Ovary (tissue), 9 donors: Measurements from ENCODE around the gene KBTBD13. TPM values are rescaled to one million over a fixed set of nuclear protein-coding genes. Genes with fewer than 3 reads are reported as not detected.

Source experiments
- DNase-seq, 5 donors: peaks; one replicate each; pipeline ENCODE4 v3.0.0-alpha.2; 2019 to 2020
- H3K27ac ChIP-seq, 2 donors: fragments of 200-600 bp; one replicate each; pipeline versions ENCODE4 v1.5.1 to v1.8.0; 2019 to 2022
- H3K27me3 ChIP-seq: fragments of 200-600 bp; one replicate; pipeline ENCODE4 v1.8.0; 2022
- H3K36me3 ChIP-seq: fragments of 200-600 bp; sonication (generic); one replicate; pipeline ENCODE4 v1.5.1; 2019
- H3K4me1 ChIP-seq: one replicate; pipeline ENCODE4 v1.8.1; 2013; ENCODE audit warnings: mild to moderate bottlenecking, moderate library complexity; ENCODE audit not compliant: insufficient read depth
- H3K4me3 ChIP-seq: fragments of 200-600 bp; sonication (generic); one replicate; pipeline ENCODE4 v1.5.1; 2017
- H3K9me3 ChIP-seq, 2 donors: fragments of 200-600 bp in 1 of 2; sonication (generic) in 1 of 2; one replicate each; pipeline versions ENCODE4 v1.5.1 to v1.8.1; 2013 to 2019; ENCODE audit warnings: mild to moderate bottlenecking in 1 of 2, moderate library complexity in 1 of 2
- EP300 ChIP-seq: sonication (generic); formaldehyde crosslinking; IDR thresholded peaks from one replicate; pipeline ENCODE4 v1.6.1; 2017; ENCODE audit warnings: antibody characterized with exemption
- POLR2A ChIP-seq: fragments of 450-650 bp; IDR thresholded peaks from one replicate; pipeline ENCODE4 v1.6.1; 2017; ENCODE audit warnings: antibody characterized with exemption, mild to moderate bottlenecking, moderate library complexity
- WGBS, 3 donors: extraction: QIAGEN DNeasy Blood & Tissue Kit in 1 of 3; methylation state at CpG; one replicate each; pipeline versions ENCODE4 v1.1.5 to v1.1.7; 2013 to 2017; 5-methylcytosine and 5-hydroxymethylcytosine counted together
- intact Hi-C, 4 donors: fragments of 100-400 bp; cut with DNase I; formaldehyde crosslinking; loops; one replicate each; pipeline versions ENCODE4 v1.11.0 to v1.15.1; 2022 to 2023
- polyA plus RNA-seq, 2 donors: library from polyadenylated mRNA; stranded (reverse); fragments of 200-250 nt in 1 of 2; fragments of 350-450 nt in 1 of 2; fragmentation: Illumina TruSeq in 1 of 2; extraction: RNeasy Lipid Tissue Mini Kit (QIAGEN cat#74804) in 1 of 2; gene quantifications; one replicate each; pipeline ENCODE4 v1.2.3, GENCODE V29; 2013 to 2014
- total RNA-seq, 7 donors: library from RNA; depleted of rRNA in 2 of 7; stranded (reverse); fragments of >200 nt in 2 of 7; fragmentation: NEBNext Ultra II Directional in 3 of 7; extraction: Animal tissue kit (Norgen Biotek cat#: 25700) in 3 of 7; gene quantifications; one replicate each; pipeline versions ENCODE4 v1.1.0 to v1.2.4, GENCODE V29; 2016 to 2023
- TF ChIP-seq, protein P1 (sequence below), 3 donors: fragments of 450-650 bp in 2 of 3; fragments of 200-600 bp in 1 of 3; IDR thresholded peaks; one replicate each; pipeline versions ENCODE4 v1.5.1 to v1.8.0; 2016 to 2022; ENCODE audit warnings: antibody characterized with exemption in 3 of 3, mild to moderate bottlenecking in 1 of 3
- donor health status: DM: no; HTN: no; CAD: no; lungs with moderate emphysema.
- donor health status: DM: no; HTN: no; CAD: no.
- donor health status: Bipolar disorder and iron deficiency.
- donor health status: DM: yes; HTN: yes; CAD: no.
- donor health status: DM: no; HTN: no; CAD: no.
- donor health status: DM: yes; HTN: yes; CAD: no.

Gene KBTBD13
- total and polyA plus RNA-seq, 9 donors = 0.07 to 0.28 (median 0.09) TPM; not detected in 3

DNA sequence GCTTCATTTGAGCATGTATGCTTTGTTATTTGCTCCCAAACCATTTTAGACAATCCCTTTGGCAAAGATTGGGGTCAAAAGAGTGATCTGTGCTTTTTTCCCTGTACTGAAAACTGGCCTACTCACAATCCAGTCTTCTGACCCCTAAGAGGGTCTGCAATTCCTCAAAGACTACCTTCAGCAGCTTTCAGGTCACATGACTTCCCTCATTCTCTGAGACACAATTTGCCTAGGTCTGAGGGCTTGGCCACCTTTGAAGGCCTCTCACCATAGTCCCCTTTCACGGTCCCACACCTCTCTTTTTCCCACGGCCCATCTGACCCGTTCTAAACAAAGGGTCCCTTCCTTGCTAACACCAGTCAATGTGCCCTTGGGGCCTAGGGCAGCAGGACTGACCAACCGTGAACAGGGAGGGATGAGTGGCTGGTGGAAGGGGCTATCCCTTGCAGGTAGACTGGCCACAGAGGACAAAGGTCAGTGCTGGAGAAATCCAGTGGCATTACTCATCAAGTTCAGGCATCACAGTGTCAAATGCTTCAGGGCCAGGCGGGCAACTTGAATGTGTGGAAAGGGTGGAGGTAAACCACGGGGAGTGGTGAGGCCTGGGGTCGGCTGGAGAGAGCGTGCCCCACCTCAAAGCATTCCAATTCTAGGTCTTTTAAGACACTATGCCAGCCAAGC lies 19.5 kb upstream of the KBTBD13 start:
- peak in 1 of 5 donors; percentile 9 for DNase-seq
- Histone ChIP-seq H3K4me1 (no peaks in the 10 kb centered on the region), H3K36me3 (no peaks in the 10 kb centered on the region), H3K27ac (no peak overlapping the region), H3K27me3 (no peaks in the 10 kb centered on the region), H3K4me3 (no peak overlapping the region), H3K9me3 (no peaks in the 10 kb centered on the region)
- intact Hi-C loops = loop anchor here in 1 of 4 donors (10.0 kb wide), 1 partner anchor 218 kb away; no protein-coding TSS in a partner anchor
- 82 to 91% (median 84%) methylated on average over 8 of the region's 8 CpGs for WGBS, 3 donors
- TF ChIP-seq, protein P1, sequence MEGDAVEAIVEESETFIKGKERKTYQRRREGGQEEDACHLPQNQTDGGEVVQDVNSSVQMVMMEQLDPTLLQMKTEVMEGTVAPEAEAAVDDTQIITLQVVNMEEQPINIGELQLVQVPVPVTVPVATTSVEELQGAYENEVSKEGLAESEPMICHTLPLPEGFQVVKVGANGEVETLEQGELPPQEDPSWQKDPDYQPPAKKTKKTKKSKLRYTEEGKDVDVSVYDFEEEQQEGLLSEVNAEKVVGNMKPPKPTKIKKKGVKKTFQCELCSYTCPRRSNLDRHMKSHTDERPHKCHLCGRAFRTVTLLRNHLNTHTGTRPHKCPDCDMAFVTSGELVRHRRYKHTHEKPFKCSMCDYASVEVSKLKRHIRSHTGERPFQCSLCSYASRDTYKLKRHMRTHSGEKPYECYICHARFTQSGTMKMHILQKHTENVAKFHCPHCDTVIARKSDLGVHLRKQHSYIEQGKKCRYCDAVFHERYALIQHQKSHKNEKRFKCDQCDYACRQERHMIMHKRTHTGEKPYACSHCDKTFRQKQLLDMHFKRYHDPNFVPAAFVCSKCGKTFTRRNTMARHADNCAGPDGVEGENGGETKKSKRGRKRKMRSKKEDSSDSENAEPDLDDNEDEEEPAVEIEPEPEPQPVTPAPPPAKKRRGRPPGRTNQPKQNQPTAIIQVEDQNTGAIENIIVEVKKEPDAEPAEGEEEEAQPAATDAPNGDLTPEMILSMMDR (IDR thresholded peaks at IDR 0.05) = no peak
- no peak for TF ChIP-seq POLR2A
- no peak for TF ChIP-seq EP300

DNA sequence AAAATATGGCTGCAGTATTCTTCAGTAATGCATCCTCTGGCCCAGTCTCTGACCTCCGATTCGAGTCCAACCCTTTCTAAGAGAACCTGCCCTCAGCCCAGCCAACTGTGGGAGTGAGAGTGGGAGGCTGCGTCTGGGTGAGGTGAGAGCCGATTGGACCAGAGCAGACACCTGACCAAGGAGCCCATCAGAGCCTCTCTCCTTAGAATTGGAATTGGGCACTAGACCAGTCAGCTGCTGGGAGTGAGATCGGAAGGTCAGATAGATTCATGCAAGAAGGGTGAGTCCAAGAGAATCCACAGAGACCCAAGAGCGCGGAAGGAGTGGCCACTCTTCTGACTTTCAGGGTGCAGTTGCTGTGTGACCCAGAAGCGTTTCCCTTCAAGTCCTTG lies 19.0 kb upstream of the KBTBD13 start:
- Histone ChIP-seq H3K9me3 (no peaks in the 10 kb centered on the region), H3K27me3 (no peaks in the 10 kb centered on the region), H3K4me1 (no peaks in the 10 kb centered on the region), H3K27ac (no peak overlapping the region), H3K36me3 (no peaks in the 10 kb centered on the region), H3K4me3 (no peak overlapping the region)
- WGBS, 3 donors = 77 to 87% (median 82%) methylated on average over 8 of the region's 8 CpGs
- TF ChIP-seq EP300 (no peak), POLR2A (no peak)
- TF ChIP-seq, protein P1 (IDR thresholded peaks at IDR 0.05) = no peak
- DNase-seq = peak in 1 of 5 donors; percentile 4
- intact Hi-C loops = loop anchor here in 1 of 4 donors (10.0 kb wide), 1 partner anchor 217 kb away; no protein-coding TSS in a partner anchor

DNA sequence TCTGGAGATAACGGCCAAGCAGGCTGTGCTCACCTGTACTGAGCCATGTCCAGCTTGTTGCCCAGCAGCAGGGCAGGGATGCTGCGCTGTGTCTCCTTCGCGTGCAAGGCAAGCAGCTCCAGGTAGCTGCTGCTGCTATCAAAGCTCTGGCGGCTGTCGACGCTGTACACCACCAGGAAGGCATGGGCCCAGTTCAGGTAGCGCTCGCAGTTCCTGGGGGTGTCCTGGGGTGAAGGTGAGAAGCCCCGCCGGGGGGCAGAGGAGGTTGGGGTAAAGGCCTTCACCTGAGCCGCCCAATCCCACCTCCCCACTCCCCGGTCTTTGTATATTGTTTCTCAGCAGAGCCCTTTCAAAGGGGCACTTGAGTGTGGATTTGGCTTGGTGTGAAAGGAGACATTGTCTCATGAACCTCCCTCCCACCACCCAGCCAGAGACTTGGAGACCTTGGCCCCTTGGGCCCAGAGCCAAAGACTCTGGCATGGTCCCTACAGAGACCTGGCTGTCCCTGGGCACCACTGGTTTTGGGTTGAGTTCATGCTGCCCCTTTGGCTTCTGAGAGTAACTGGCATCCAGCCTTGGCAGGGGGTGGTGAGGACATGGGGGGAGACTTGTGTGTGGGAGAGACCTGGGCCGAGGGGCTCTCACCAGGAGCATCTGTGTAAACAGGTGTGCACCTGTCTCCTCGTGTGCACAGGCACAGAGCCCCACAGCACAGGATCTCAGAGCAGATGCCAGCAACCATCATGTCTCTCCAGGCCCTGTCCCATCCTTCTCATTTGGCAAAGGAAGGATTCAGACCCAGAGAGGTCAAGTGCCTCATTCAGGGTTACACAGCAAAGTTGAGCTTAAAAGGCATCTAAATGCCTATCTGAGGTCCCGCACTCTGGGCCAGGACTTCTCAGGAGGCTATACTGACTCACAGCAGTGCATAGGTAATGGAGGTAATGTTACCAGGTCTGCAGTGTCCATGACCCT lies 17.9 kb upstream of the KBTBD13 start:
- 80 to 86% (median 85%) methylated on average over 16 of the region's 16 CpGs for WGBS, 3 donors
- H3K27me3 ChIP-seq = no peaks in the 10 kb centered on the region
- no peak overlapping the region for H3K27ac ChIP-seq
- no peaks in the 10 kb centered on the region for H3K36me3 ChIP-seq
- DNase-seq = peak in 1 of 5 donors; percentile 21
- no peak overlapping the region for H3K4me3 ChIP-seq
- H3K9me3 ChIP-seq = no peaks in the 10 kb centered on the region
- H3K4me1 ChIP-seq = no peaks in the 10 kb centered on the region
- TF ChIP-seq EP300 (no peak), POLR2A (no peak)
- TF ChIP-seq, protein P1 (IDR thresholded peaks at IDR 0.05) = no peak
- intact Hi-C loops = loop anchor here in 1 of 4 donors (10.0 kb wide), 1 partner anchor 216 kb away; no protein-coding TSS in a partner anchor

DNA sequence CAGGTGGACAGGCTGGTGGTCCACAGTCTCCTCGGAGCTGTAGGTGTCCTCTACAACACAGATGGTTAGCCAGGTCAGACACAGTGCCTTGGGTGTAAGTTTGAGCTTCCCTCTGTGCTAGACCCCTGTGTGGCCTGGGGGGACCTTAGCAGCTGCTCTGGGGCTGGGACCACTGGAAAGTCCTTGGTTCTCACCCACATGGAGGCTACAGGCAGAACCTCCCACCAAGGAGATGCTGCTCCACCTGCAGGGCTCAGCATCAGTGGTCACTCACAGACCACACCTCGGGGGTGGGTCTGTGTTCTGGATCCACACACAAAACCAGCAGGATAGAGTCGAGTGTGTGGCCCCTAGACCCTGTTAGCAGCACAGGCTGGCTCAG lies 17.2 kb upstream of the KBTBD13 start:
- Histone ChIP-seq H3K4me3 (no peak overlapping the region), H3K4me1 (no peaks in the 10 kb centered on the region), H3K27ac (no peak overlapping the region), H3K9me3 (no peaks in the 10 kb centered on the region), H3K36me3 (no peaks in the 10 kb centered on the region), H3K27me3 (no peaks in the 10 kb centered on the region)
- intact Hi-C loops = loop anchor here in 1 of 4 donors (10.0 kb wide), 1 partner anchor 215 kb away; no protein-coding TSS in a partner anchor
- WGBS, 3 donors = 82 to 94% (median 86%) methylated on average over 3 of the region's 3 CpGs
- TF ChIP-seq POLR2A (no peak), EP300 (no peak)
- TF ChIP-seq, protein P1 (IDR thresholded peaks at IDR 0.05) = no peak
- DNase-seq = peak in 1 of 5 donors; percentile 6
